KMS-11 (cell line): Measurements from ENCODE around the gene ARFGEF2.
A peak's percentile ranks its signal among the peaks of the same experiment; 100 is the strongest.

Source experiments
- H2AFZ ChIP-seq: fragments of 200-600 bp; sonication (generic); 2 replicates; pipeline ENCODE4 v1.6.1; 2016; ENCODE audit warnings: antibody characterized with exemption, mixed run types, low read depth
- H3K27ac ChIP-seq: fragments of 200-600 bp; sonication (generic); 2 replicates; pipeline ENCODE4 v1.6.1; 2016; ENCODE audit warnings: mild to moderate bottlenecking, mixed run types
- H3K27me3 ChIP-seq: fragments of 200-600 bp; sonication (generic); 2 replicates; pipeline ENCODE4 v1.6.1; 2017; ENCODE audit warnings: mild to moderate bottlenecking, low read depth, mixed run types, moderate library complexity; ENCODE audit not compliant: insufficient read depth
- H3K36me3 ChIP-seq: fragments of 200-600 bp; sonication (generic); 2 replicates; pipeline ENCODE4 v1.6.1; 2017; ENCODE audit warnings: mild to moderate bottlenecking, mixed run types; ENCODE audit not compliant: insufficient read depth
- H3K4me1 ChIP-seq: fragments of 200-600 bp; sonication (generic); 2 replicates; pipeline ENCODE4 v1.6.1; 2016; ENCODE audit warnings: mild to moderate bottlenecking, low read depth, mixed run types; ENCODE audit not compliant: poor library complexity, severe bottlenecking
- H3K4me2 ChIP-seq: fragments of 200-600 bp; sonication (generic); 2 replicates; pipeline ENCODE4 v1.7.0; 2016; ENCODE audit warnings: mild to moderate bottlenecking, mixed run types
- H3K4me3 ChIP-seq: fragments of 200-600 bp; sonication (generic); IDR thresholded peaks from 2 replicates; pipeline ENCODE4 v1.6.1; 2017; ENCODE audit warnings: low read depth, low read length, mixed read lengths; ENCODE audit not compliant: insufficient read depth
- H3K79me2 ChIP-seq: fragments of 200-600 bp; sonication (generic); 2 replicates; pipeline ENCODE4 v1.6.1; 2016; ENCODE audit warnings: low read depth, mixed run types; ENCODE audit not compliant: insufficient read depth
- H3K9ac ChIP-seq: fragments of 200-600 bp; sonication (generic); 2 replicates; pipeline ENCODE4 v1.6.1; 2016; ENCODE audit warnings: mild to moderate bottlenecking, mixed run types
- H4K20me1 ChIP-seq: fragments of 200-600 bp; sonication (generic); 2 replicates; pipeline ENCODE4 v1.6.1; 2016; ENCODE audit warnings: mild to moderate bottlenecking, mixed run types; ENCODE audit not compliant: insufficient read depth
- CTCF ChIP-seq: fragments of 200-600 bp; sonication (generic); conservative IDR thresholded peaks from 2 replicates; pipeline ENCODE4 v1.6.1; 2017; ENCODE audit warnings: low read depth, mild to moderate bottlenecking, antibody characterized with exemption, low read length, moderate library complexity, mixed read lengths

ARFGEF2 gene

GRCh38 chr20:49039854-49040253, 118.3 kb downstream of the ARFGEF2 start:
- Histone ChIP-seq H3K4me3 (no peak overlapping the region), H3K4me1 (peaks cover 30% of the 10 kb centered on the region), H4K20me1 (no peaks in the 10 kb centered on the region), H3K27ac (no peak overlapping the region), H3K27me3 (no peaks in the 10 kb centered on the region), H3K9ac (no peak overlapping the region), H3K79me2 (no peaks in the 10 kb centered on the region), H2AFZ (no peak overlapping the region), H3K36me3 (0 out of 2 replicates have a peak, but pooled peaks cover 3% of the 10 kb centered on the region), H3K4me2 (no peak overlapping the region)
- TF ChIP-seq CTCF, result no peak

GRCh38 chr20:49043000-49043399, 121.5 kb downstream of the ARFGEF2 start:
- Histone ChIP-seq H3K36me3 (no peaks in the 10 kb centered on the region), H3K4me2 (no peak overlapping the region), H3K79me2 (peaks cover 14% of the 10 kb centered on the region), H4K20me1 (0 out of 2 replicates have a peak, but pooled peaks cover 4% of the 10 kb centered on the region), H3K9ac (no peak overlapping the region), H3K27me3 (no peaks in the 10 kb centered on the region), H3K4me3 (no peak overlapping the region), H2AFZ (no peak overlapping the region), H3K4me1 (peaks cover 27% of the 10 kb centered on the region), H3K27ac (no peak overlapping the region)
- no peak for TF ChIP-seq CTCF

GRCh38 chr20:49045440-49046086, 124.1 kb downstream of the ARFGEF2 start:
- no peak overlapping the region for H3K4me3 ChIP-seq
- peaks cover 37% of the 10 kb centered on the region for H3K4me1 ChIP-seq
- peak overlapping the region; percentile 57 for H2AFZ ChIP-seq
- H3K4me2 ChIP-seq, result peak overlapping the region; percentile 60
- no peak for TF ChIP-seq CTCF
- peaks cover 40% of the 10 kb centered on the region for H3K79me2 ChIP-seq
- H3K27me3 ChIP-seq, result no peaks in the 10 kb centered on the region
- H3K36me3 ChIP-seq, result no peaks in the 10 kb centered on the region; the same call in 1 of the 2 replicates
- H3K27ac ChIP-seq, result peak overlapping the region; percentile 96
- peak overlapping the region; percentile 99 for H3K9ac ChIP-seq
- peaks cover 21% of the 10 kb centered on the region; the same call in 1 of the 2 replicates for H4K20me1 ChIP-seq

- Histone ChIP-seq H4K20me1 (peaks cover 29% of the 10 kb centered on the region; the same call in 1 of the 2 replicates), H3K36me3 (no peaks in the 10 kb centered on the region; the same call in 1 of the 2 replicates), H3K27ac (peak within 1 kb of the TSS; percentile 96), H3K4me1 (peaks cover 42% of the 10 kb centered on the region), H3K4me3 (no peak within 1 kb of the TSS), H2AFZ (peak within 1 kb of the TSS; percentile 57), H3K9ac (peak within 1 kb of the TSS; percentile 99), H3K4me2 (peak within 1 kb of the TSS; percentile 93), H3K79me2 (peaks cover 47% of the 10 kb centered on the region), H3K27me3 (no peaks in the 10 kb centered on the region)
- TF ChIP-seq CTCF, result no peak
Observed at GRCh38 chr20:49046087-49046900, 124.8 kb downstream of the ARFGEF2 start, which contains the start of gene CSE1L. Gene CSE1L, plus strand, starts transcription at chr20:49046312. Its CDS starts 12,152 bp downstream, at chr20:49058464.
